H1 (cell line): ENCODE measurements around the gene GRIA4. TPM values are rescaled to one million over a fixed set of nuclear protein-coding genes. Genes with fewer than 3 reads are reported as not detected.

ENCODE experiments used
- CTCF ChIA-PET: fragments of 300-600 bp; sonication (Branson Sonifier 250); formaldehyde crosslinking; loops from one replicate; lab custom pipeline; 2021; ENCODE audit not compliant: partially characterized antibody; lab: Charles Lee
- POLR2A ChIA-PET: fragments of 300-600 bp; sonication (Branson Sonifier 250); formaldehyde crosslinking; loops from one replicate; lab custom pipeline; 2021; ENCODE audit warnings: inconsistent platforms; ENCODE audit not compliant: partially characterized antibody; lab: Charles Lee
- DNase-seq, 2 experiments: peaks; one replicate each; pipeline versions ENCODE4 v3.0.0 to v3.0.0-alpha.2; 2010 to 2022; ENCODE audit warnings: low spot score in 2 of 2, low read depth in 1 of 2, mixed read lengths in 1 of 2
- FAIRE-seq: peaks from 2 replicates; lab custom pipeline; 2011; peaks lifted over from hg19 to GRCh38; lab: Jason Lieb, UNC
- H2AFZ ChIP-seq: 2 replicates; pipeline ENCODE4 v1.8.1; 2012; ENCODE audit warnings: low read length, inconsistent platforms
- H2AK5ac ChIP-seq: 2 replicates; pipeline ENCODE4 v1.6.1; 2013; ENCODE audit warnings: low read depth, low read length
- H2BK120ac ChIP-seq: replicated peaks from 2 replicates; pipeline ENCODE3; 2013; ENCODE audit warnings: low read depth, low read length, inconsistent platforms
- H2BK12ac ChIP-seq: 2 replicates; pipeline ENCODE4 v1.6.1; 2013; ENCODE audit warnings: low read depth, low read length
- H2BK15ac ChIP-seq: 2 replicates; pipeline ENCODE4 v1.6.1; 2013; ENCODE audit warnings: low read length
- H2BK20ac ChIP-seq: 2 replicates; pipeline ENCODE4 v1.6.1; 2013; ENCODE audit warnings: low read length
- H2BK5ac ChIP-seq: 2 replicates; pipeline ENCODE4 v1.6.1; 2013; ENCODE audit warnings: low read depth, low read length
- H3K14ac ChIP-seq: 2 replicates; pipeline ENCODE4 v1.6.1; 2013; ENCODE audit warnings: inconsistent platforms; ENCODE audit not compliant: insufficient read length
- H3K18ac ChIP-seq: 2 replicates; pipeline ENCODE4 v1.6.1; 2013; ENCODE audit warnings: low read length; ENCODE audit errors: extremely low read depth
- H3K23ac ChIP-seq: 2 replicates; pipeline ENCODE4 v1.6.1; 2013; ENCODE audit warnings: inconsistent platforms; ENCODE audit not compliant: insufficient read length
- H3K23me2 ChIP-seq: 2 replicates; pipeline ENCODE4 v1.6.1; 2013; ENCODE audit warnings: low read depth, low read length
- H3K27ac ChIP-seq: 2 replicates; pipeline ENCODE4 v1.6.1; 2011; ENCODE audit warnings: low read depth, low read length, inconsistent platforms
- H3K27me3 ChIP-seq, 4 experiments: replicated peaks in 1 of 4; 1 replicate in 1 of 4; 2 replicates in 3 of 4; pipeline versions ENCODE4 v1.6.1 to v1.8.1; 2011 to 2013; ENCODE audit warnings: low read length in 3 of 4, mild to moderate bottlenecking in 3 of 4, inconsistent platforms in 2 of 4, mixed read lengths in 2 of 4, moderate library complexity in 1 of 4; ENCODE audit not compliant: control insufficient read depth in 3 of 4, insufficient read depth in 3 of 4; ENCODE audit errors: extremely low read depth in 1 of 4
- H3K36me3 ChIP-seq, 4 experiments: 2 replicates each; pipeline versions ENCODE4 v1.6.1 to v1.8.1; 2011 to 2013; ENCODE audit warnings: mild to moderate bottlenecking in 4 of 4, low read length in 3 of 4, moderate library complexity in 2 of 4, control low read depth in 1 of 4, inconsistent platforms in 1 of 4; ENCODE audit not compliant: insufficient read depth in 4 of 4, control insufficient read depth in 2 of 4
- H3K4ac ChIP-seq: replicated peaks from 2 replicates; pipeline ENCODE3; 2013; ENCODE audit warnings: low read length, low read depth, mixed read lengths, inconsistent platforms; ENCODE audit not compliant: insufficient read length
- H3K4me1 ChIP-seq, 4 experiments: replicated peaks in 1 of 4; 1 replicate in 1 of 4; 2 replicates in 3 of 4; pipeline versions ENCODE4 v1.6.1 to v1.8.1; 2011 to 2013; ENCODE audit warnings: low read length in 3 of 4, inconsistent platforms in 2 of 4, mixed read lengths in 1 of 4; ENCODE audit not compliant: insufficient read depth in 4 of 4, control insufficient read depth in 3 of 4
- H3K4me2 ChIP-seq, 2 experiments: 2 replicates each; pipeline versions ENCODE4 v1.6.1 to v1.8.1; 2011 to 2013; ENCODE audit warnings: low read depth in 2 of 2, low read length in 2 of 2, control low read depth in 1 of 2, inconsistent platforms in 1 of 2, mild to moderate bottlenecking in 1 of 2; ENCODE audit not compliant: insufficient read depth in 1 of 2
- H3K4me3 ChIP-seq, 4 experiments: fragments of 200-600, 300-600 bp in 1 of 4; sonication (generic), shearing (Covaris generic), sonication (Bioruptor Twin) in 1 of 4; 2 replicates each; pipeline versions ENCODE4 v1.5.1 to v1.8.1; 2011 to 2016; ENCODE audit warnings: low read length in 4 of 4, low read depth in 3 of 4, control low read depth in 2 of 4, inconsistent platforms in 2 of 4, mild to moderate bottlenecking in 2 of 4, mixed read lengths in 1 of 4, moderate library complexity in 1 of 4; ENCODE audit not compliant: insufficient read depth in 2 of 4; ENCODE audit errors: extremely low read depth in 1 of 4
- H3K56ac ChIP-seq: replicated peaks from 2 replicates; pipeline ENCODE3; 2013; ENCODE audit warnings: low read depth, mild to moderate bottlenecking, mixed read lengths, low read length, inconsistent platforms; ENCODE audit not compliant: insufficient read length
- H3K79me1 ChIP-seq: 2 replicates; pipeline ENCODE4 v1.6.1; 2013; ENCODE audit warnings: low read depth, low read length, control low read depth
- H3K79me2 ChIP-seq, 2 experiments: 2 replicates each; pipeline versions ENCODE4 v1.6.1 to v1.8.1; 2012 to 2013; ENCODE audit warnings: low read length in 2 of 2, mild to moderate bottlenecking in 2 of 2, inconsistent platforms in 1 of 2; ENCODE audit not compliant: insufficient read depth in 2 of 2, control insufficient read depth in 1 of 2
- H3K9ac ChIP-seq, 4 experiments: replicated peaks in 1 of 4; 1 replicate in 1 of 4; 2 replicates in 3 of 4; pipeline versions ENCODE4 v1.6.1 to v1.8.1; 2011 to 2013; ENCODE audit warnings: low read depth in 3 of 4, low read length in 3 of 4, control low read depth in 2 of 4, mild to moderate bottlenecking in 2 of 4, moderate library complexity in 2 of 4, inconsistent platforms in 1 of 4; ENCODE audit errors: extremely low read depth in 1 of 4
- H3K9me3 ChIP-seq, 2 experiments: 2 replicates each; pipeline versions ENCODE4 v1.6.1 to v1.8.1; 2012 to 2013; ENCODE audit warnings: mild to moderate bottlenecking in 2 of 2, moderate library complexity in 2 of 2, control low read depth in 1 of 2, inconsistent platforms in 1 of 2, low read depth in 1 of 2, low read length in 1 of 2, mixed read lengths in 1 of 2; ENCODE audit not compliant: insufficient read depth in 2 of 2
- H4K20me1 ChIP-seq, 2 experiments: replicated peaks in 1 of 2; 2 replicates each; pipeline versions ENCODE3 to v1.8.1; 2011 to 2013; ENCODE audit warnings: inconsistent platforms in 2 of 2, low read length in 2 of 2, mild to moderate bottlenecking in 1 of 2; ENCODE audit not compliant: insufficient read depth in 2 of 2, control insufficient read depth in 1 of 2
- H4K5ac ChIP-seq: 2 replicates; pipeline ENCODE4 v1.6.1; 2013; ENCODE audit warnings: low read length, low read depth, mixed read lengths, inconsistent platforms; ENCODE audit not compliant: insufficient read length
- H4K8ac ChIP-seq: 2 replicates; pipeline ENCODE4 v1.8.0; 2013; ENCODE audit warnings: mild to moderate bottlenecking, moderate library complexity, low read length, inconsistent platforms; ENCODE audit not compliant: insufficient read depth; ENCODE audit errors: extremely low read depth
- H4K91ac ChIP-seq: replicated peaks from 2 replicates; pipeline ENCODE3; 2013; ENCODE audit warnings: low read length, mixed read lengths, inconsistent platforms; ENCODE audit not compliant: insufficient read length
- GABPA ChIP-seq: IDR thresholded peaks from 2 replicates; pipeline ENCODE4 v1.6.1; 2011; ENCODE audit warnings: mild to moderate bottlenecking, low read length, moderate library complexity, borderline replicate concordance; ENCODE audit not compliant: insufficient read depth
- SP1 ChIP-seq: IDR thresholded peaks from 2 replicates; pipeline ENCODE4 v1.6.1; 2011; ENCODE audit warnings: low read depth, low read length
- WGBS, 2 experiments: shearing (Covaris generic) in 1 of 2; methylation state at CpG; one replicate each; pipeline versions ENCODE4 v1.1.6 to v1.1.7; 2013 to 2015; ENCODE audit warnings: low lambda C conversion rate in 2 of 2, mixed read lengths in 2 of 2, inconsistent platforms in 1 of 2, low coverage in 1 of 2, missing lambda C conversion rate in 1 of 2; ENCODE audit not compliant: insufficient replicate concordance in 2 of 2, insufficient coverage in 1 of 2, insufficient read length in 1 of 2; ENCODE audit errors: extremely low coverage in 1 of 2, missing lambda C conversion rate in 1 of 2; 5-methylcytosine and 5-hydroxymethylcytosine counted together
- polyA plus RNA-seq, 7 experiments: library from polyadenylated mRNA; depleted of rRNA in 3 of 7; stranded (reverse) in 5 of 7; unstranded in 2 of 7; fragments of >200 nt in 5 of 7; fragments of 200-250 nt in 2 of 7; gene quantifications; 1 replicate in 5 of 7; 2 replicates in 1 of 7; 4 replicates in 1 of 7; pipeline versions ENCODE4 v1.2.1 to v1.2.3, GENCODE V29; 2011 to 2013; ENCODE audit warnings: missing spikeins in 2 of 7, mixed read lengths in 2 of 7
- total RNA-seq: library from RNA; stranded (reverse); fragmentation: NEBNext Ultra II Directional; extraction: Animal tissue kit (Norgen Biotek cat#: 25700); gene quantifications from 2 replicates; pipeline ENCODE4 v1.2.1, GENCODE V29; 2021

The GRIA4 gene
- total and polyA plus RNA-seq, 2 of the 8 experiments (the other 6 are each of a cell fraction or from before 2014, with no cell fraction given), result 12.5 to 21.8 TPM

DNA sequence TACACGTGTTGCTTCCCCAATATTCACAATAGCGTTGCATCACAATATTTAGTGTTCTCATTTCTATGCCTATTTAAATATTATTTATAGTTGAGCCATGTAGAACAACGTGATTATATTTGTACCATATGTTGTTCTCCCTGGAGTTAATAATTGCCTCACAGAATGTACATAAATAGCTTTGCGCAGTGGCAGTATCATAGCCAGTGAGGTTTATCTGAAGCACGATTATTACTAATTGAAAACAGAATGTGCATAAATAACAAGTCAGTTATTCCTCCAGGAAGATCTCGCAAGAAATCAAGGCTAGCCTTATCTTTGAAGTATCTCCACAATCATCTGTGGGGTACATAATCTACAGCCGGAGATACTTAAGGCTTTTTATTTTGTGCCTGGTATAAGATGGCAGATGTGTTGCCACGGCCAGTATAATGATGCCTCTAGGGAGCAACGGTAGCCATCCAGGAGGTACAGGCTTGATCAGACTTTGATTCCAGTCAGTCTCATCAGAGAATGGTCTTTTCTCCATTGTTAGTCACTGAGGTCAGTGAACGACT, 214.7 kb downstream of the GRIA4 start:
- Histone ChIP-seq H2AFZ (no peak overlapping the region), H2BK20ac (no peak overlapping the region), H2BK120ac (no peak overlapping the region), H2BK5ac (no peak overlapping the region), H4K20me1 (no peaks in the 10 kb centered on the region), H4K8ac (no peak overlapping the region), H2BK12ac (no peak overlapping the region), H3K14ac (no peak overlapping the region), H2BK15ac (no peak overlapping the region), H3K79me2 (no peaks in the 10 kb centered on the region), H3K18ac (no peak overlapping the region), H3K23me2 (no peaks in the 10 kb centered on the region), H3K27ac (no peak overlapping the region), H3K56ac (no peak overlapping the region), H4K5ac (no peak overlapping the region), H3K9me3 (no peaks in the 10 kb centered on the region), H3K4ac (no peak overlapping the region), H3K4me3 (no peak overlapping the region), H3K27me3 (no peaks in the 10 kb centered on the region), H4K91ac (no peak overlapping the region), H2AK5ac (no peak overlapping the region), H3K9ac (no peak overlapping the region), H3K4me2 (no peak overlapping the region), H3K36me3 (no peaks in the 10 kb centered on the region), H3K79me1 (no peaks in the 10 kb centered on the region), H3K4me1 (peaks cover 0 to 6% (median 1%) of the 10 kb centered on the region in 4 experiments; a peak in 3 of 7 replicates), H3K23ac (no peak overlapping the region)
- FAIRE-seq (no peak), DNase-seq (no peak)
- CTCF ChIA-PET, result no interaction called here
- WGBS, 2 experiments, result 93% methylated on average over 10 of the region's 10 CpGs; no CpG with 5 or more reads in 1 of the 2 experiments
- POLR2A ChIA-PET, result no interaction called here
- TF ChIP-seq SP1, result no peak
- TF ChIP-seq GABPA, result no peak
